ENCODE results near the gene SAMD4A.

The SAMD4A gene

GRCh38 chr14:54782751-54783659 lies 216.1 kb downstream of the SAMD4A start:
- Histone ChIP-seq H3K9me3 (no peaks in the 10 kb centered on the region), H3K27ac (peak overlapping the region; percentile 47), H3K27me3 (peaks cover 14% of the 10 kb centered on the region), H3K4me3 (ENCODE audit: low read depth in 1 of 2, low read length in 1 of 2) (no peak overlapping the region), H3K36me3 (no peaks in the 10 kb centered on the region), H3K4me1 (ENCODE audit: control insufficient read depth in 1 of 2, insufficient read depth in 1 of 2, low read depth in 1 of 2, low read length in 1 of 2) (peaks cover 0 to 10% of the 10 kb centered on the region in 2 experiments)
- no peak for TF ChIP-seq CTCF (IDR thresholded peaks at IDR 0.05)

- TF ChIP-seq CTCF (IDR thresholded peaks at IDR 0.05), result no peak
- Histone ChIP-seq H3K27me3 (peaks cover 10% of the 10 kb centered on the region), H3K9me3 (no peaks in the 10 kb centered on the region), H3K27ac (no peak overlapping the region), H3K4me1 (ENCODE audit: control insufficient read depth in 1 of 2, insufficient read depth in 1 of 2, low read depth in 1 of 2, low read length in 1 of 2) (peaks cover 0 to 10% of the 10 kb centered on the region in 2 experiments), H3K36me3 (no peaks in the 10 kb centered on the region), H3K4me3 (ENCODE audit: low read depth in 1 of 2, low read length in 1 of 2) (no peak overlapping the region)
These were observed 216.7 kb downstream of the SAMD4A start for GRCh38 chr14:54783660-54784015.

GRCh38 chr14:54784060-54784459 lies 217.1 kb downstream of the SAMD4A start:
- H3K4me3 ChIP-seq (ENCODE audit: low read depth in 1 of 2, low read length in 1 of 2), result no peak overlapping the region
- peaks cover 0 to 10% of the 10 kb centered on the region in 2 experiments for H3K4me1 ChIP-seq (ENCODE audit: control insufficient read depth in 1 of 2, insufficient read depth in 1 of 2, low read depth in 1 of 2, low read length in 1 of 2)
- H3K9me3 ChIP-seq, result no peaks in the 10 kb centered on the region
- no peaks in the 10 kb centered on the region for H3K36me3 ChIP-seq
- TF ChIP-seq CTCF (IDR thresholded peaks at IDR 0.05), result no peak
- no peak overlapping the region for H3K27ac ChIP-seq
- H3K27me3 ChIP-seq, result peaks cover 6% of the 10 kb centered on the region

- Histone ChIP-seq H3K4me1 (ENCODE audit: control insufficient read depth in 1 of 2, insufficient read depth in 1 of 2, low read depth in 1 of 2, low read length in 1 of 2) (peaks cover 0 to 10% of the 10 kb centered on the region in 2 experiments), H3K36me3 (no peaks in the 10 kb centered on the region), H3K9me3 (no peaks in the 10 kb centered on the region), H3K27me3 (peaks cover 4% of the 10 kb centered on the region), H3K27ac (no peak overlapping the region), H3K4me3 (ENCODE audit: low read depth in 1 of 2, low read length in 1 of 2) (no peak overlapping the region)
- TF ChIP-seq CTCF (IDR thresholded peaks at IDR 0.05), result no peak
These were observed 217.7 kb downstream of the SAMD4A start for GRCh38 chr14:54784657-54785056.

- Histone ChIP-seq H3K27ac (no peak overlapping the region), H3K4me3 (ENCODE audit: low read depth in 1 of 2, low read length in 1 of 2) (no peak overlapping the region), H3K36me3 (no peaks in the 10 kb centered on the region), H3K27me3 (peaks cover 4% of the 10 kb centered on the region), H3K4me1 (ENCODE audit: control insufficient read depth in 1 of 2, insufficient read depth in 1 of 2, low read depth in 1 of 2, low read length in 1 of 2) (peaks cover 0 to 10% of the 10 kb centered on the region in 2 experiments), H3K9me3 (no peaks in the 10 kb centered on the region)
- no peak for TF ChIP-seq CTCF (IDR thresholded peaks at IDR 0.05)
These were observed 218.3 kb downstream of the SAMD4A start for GRCh38 chr14:54785136-54785777.
